Body of pancreas (tissue), 4 donors: ENCODE results near the gene HMSD. TPM values are rescaled to one million over a fixed set of nuclear protein-coding genes. Genes with fewer than 3 reads are reported as not detected.

Experiments used
- ATAC-seq: fragments of 150-250 bp; one replicate; pipeline ENCODE4 v1.9.1; 2016
- DNase-seq, 4 donors: peaks; one replicate each; pipeline ENCODE4 v3.0.0-alpha.2; 2019
- H3K27ac ChIP-seq, 4 donors: fragments of 200-600 bp; sonication (generic); 1 replicate in 3 of 4; 2 replicates in 1 of 4; pipeline versions ENCODE4 v1.5.1 to v1.6.1; 2016 to 2019; ENCODE audit warnings: mild to moderate bottlenecking in 1 of 4, mixed read lengths in 1 of 4, moderate library complexity in 1 of 4
- H3K27me3 ChIP-seq, 2 donors: fragments of 200-600 bp; sonication (generic); one replicate each; pipeline ENCODE4 v1.6.0; 2016; ENCODE audit warnings: mild to moderate bottlenecking in 1 of 2
- H3K36me3 ChIP-seq, 2 donors: fragments of 200-600 bp; sonication (generic); replicated peaks in 1 of 2; 2 replicates each; pipeline ENCODE4 v1.5.1; 2016; ENCODE audit warnings: low read depth in 2 of 2; ENCODE audit not compliant: insufficient read depth in 1 of 2
- H3K4me1 ChIP-seq: fragments of 200-600 bp; sonication (generic); one replicate; pipeline ENCODE4 v1.6.0; 2016
- H3K4me3 ChIP-seq, 2 donors: fragments of 200-600 bp; sonication (generic); 1 replicate in 1 of 2; 2 replicates in 1 of 2; pipeline ENCODE4 v1.5.1; 2016 to 2019
- H3K9me3 ChIP-seq, 3 donors: fragments of 200-600 bp; sonication (generic); 1 replicate in 2 of 3; 2 replicates in 1 of 3; pipeline ENCODE4 v1.5.1; 2016
- CTCF ChIP-seq, 7 experiments: fragments of 450-650 bp in 4 of 7; fragments of 200-600 bp in 3 of 7; sonication (generic) in 3 of 7; IDR thresholded peaks; one replicate each; pipeline ENCODE4 v1.5.1; 2016 to 2019; ENCODE audit warnings: antibody characterized with exemption in 7 of 7
- POLR2A ChIP-seq, 3 donors: fragments of 450-650 bp; IDR thresholded peaks; one replicate each; pipeline ENCODE4 v1.6.1; 2016; ENCODE audit warnings: antibody characterized with exemption in 3 of 3, mild to moderate bottlenecking in 2 of 3
- WGBS, 2 donors: methylation state at CpG; one replicate each; pipeline ENCODE4 v1.1.5; 2017; 5-methylcytosine and 5-hydroxymethylcytosine counted together
- intact Hi-C: fragments of 100-400 bp; cut with DNase I; formaldehyde crosslinking; loops from one replicate; pipeline ENCODE4 v1.15.1; 2023
- total RNA-seq, 2 donors: library from RNA; depleted of rRNA; stranded (reverse); fragments of >200 nt; gene quantifications; one replicate each; pipeline ENCODE4 v1.1.0, GENCODE V29; 2016

Gene HMSD
- total RNA-seq, 2 donors from 2014 or later: not detected

GRCh38 chr18:63956755-63957154 is 7.7 kb downstream of the HMSD start:
- no peaks in the 10 kb centered on the region for H3K36me3 ChIP-seq
- no peak for TF ChIP-seq CTCF (IDR thresholded peaks at IDR 0.05)
- TF ChIP-seq POLR2A (IDR thresholded peaks at IDR 0.05): no peak
- H3K27ac ChIP-seq: no peak overlapping the region
- DNase-seq: no peak
- no peak overlapping the region for H3K4me3 ChIP-seq
- no peaks in the 10 kb centered on the region for H3K9me3 ChIP-seq
- no peaks in the 10 kb centered on the region for H3K27me3 ChIP-seq
- WGBS, 2 donors: 64 to 65% methylated on average over 4 of the region's 4 CpGs
- no peak for ATAC-seq
- H3K4me1 ChIP-seq: no peaks in the 10 kb centered on the region
- intact Hi-C loops: no loop called here

- WGBS, 2 donors: 68 to 90% methylated on average over 1 of the region's 1 CpG
- Histone ChIP-seq H3K27me3 (no peaks in the 10 kb centered on the region), H3K27ac (no peak overlapping the region), H3K36me3 (no peaks in the 10 kb centered on the region), H3K4me3 (no peak overlapping the region), H3K9me3 (no peaks in the 10 kb centered on the region), H3K4me1 (no peaks in the 10 kb centered on the region)
- intact Hi-C loops: no loop called here
- ATAC-seq (no peak), DNase-seq (no peak)
- no peak for TF ChIP-seq CTCF (IDR thresholded peaks at IDR 0.05)
- TF ChIP-seq POLR2A (IDR thresholded peaks at IDR 0.05): no peak
Measured at GRCh38 chr18:63960891-63961290, 11.8 kb downstream of the HMSD start.

- DNase-seq (no peak), ATAC-seq (no peak)
- no peaks in the 10 kb centered on the region for H3K27me3 ChIP-seq
- H3K4me1 ChIP-seq: no peaks in the 10 kb centered on the region
- H3K9me3 ChIP-seq: no peaks in the 10 kb centered on the region
- H3K27ac ChIP-seq: no peak overlapping the region
- WGBS, 2 donors: 68 to 74% methylated on average over 5 of the region's 5 CpGs
- no peaks in the 10 kb centered on the region for H3K36me3 ChIP-seq
- no peak overlapping the region for H3K4me3 ChIP-seq
- no peak for TF ChIP-seq POLR2A (IDR thresholded peaks at IDR 0.05)
- no peak for TF ChIP-seq CTCF (IDR thresholded peaks at IDR 0.05)
- intact Hi-C loops: no loop called here
Measured at GRCh38 chr18:63961435-63961980, 12.4 kb downstream of the HMSD start.

GRCh38 chr18:63962137-63962536 is 13.0 kb downstream of the HMSD start:
- H3K4me3 ChIP-seq: no peak overlapping the region
- H3K36me3 ChIP-seq: no peaks in the 10 kb centered on the region
- H3K9me3 ChIP-seq: no peaks in the 10 kb centered on the region
- ATAC-seq (no peak), DNase-seq (no peak)
- H3K4me1 ChIP-seq: no peaks in the 10 kb centered on the region
- H3K27ac ChIP-seq: no peak overlapping the region
- H3K27me3 ChIP-seq: no peaks in the 10 kb centered on the region
- 30 to 31% methylated on average over 1 of the region's 1 CpG for WGBS, 2 donors
- no peak for TF ChIP-seq CTCF (IDR thresholded peaks at IDR 0.05)
- no peak for TF ChIP-seq POLR2A (IDR thresholded peaks at IDR 0.05)
- intact Hi-C loops: no loop called here

- peak; percentile 86 for ATAC-seq
- Histone ChIP-seq H3K27me3 (no peaks in the 10 kb centered on the region), H3K27ac (no peak overlapping the region), H3K4me3 (no peak overlapping the region), H3K4me1 (no peaks in the 10 kb centered on the region), H3K36me3 (no peaks in the 10 kb centered on the region), H3K9me3 (no peaks in the 10 kb centered on the region)
- no peak for TF ChIP-seq POLR2A (IDR thresholded peaks at IDR 0.05)
- peak; percentile 73 to 81 (median 78) for TF ChIP-seq CTCF (IDR thresholded peaks at IDR 0.05)
- DNase-seq: peak; percentile 51 to 74 (median 64)
- 17 to 25% methylated on average over 1 of the region's 1 CpG for WGBS, 2 donors
- intact Hi-C loops: no loop called here
Measured at GRCh38 chr18:63963615-63964256, 14.6 kb downstream of the HMSD start.
